Endothelial cell of umbilical vein (primary cell): ENCODE results near the gene ZNF728. TPM values are rescaled to one million over a fixed set of nuclear protein-coding genes. Genes with fewer than 3 reads are reported as not detected.

Experiments used
- polyA plus RNA-seq, 4 experiments: library from polyadenylated mRNA; depleted of rRNA in 3 of 4; stranded (reverse) in 3 of 4; unstranded in 1 of 4; fragments of >200 nt; gene quantifications; 2 replicates each; pipeline versions ENCODE4 v1.2.1 to v1.2.3, GENCODE V29; 2011 to 2012; ENCODE audit warnings: missing spikeins in 1 of 4
- small RNA-seq: library from RNA; depleted of rRNA; stranded (forward); fragments of <200 nt; gene quantifications from one replicate; pipeline ENCODE3, GENCODE V24; 2012; ENCODE audit warnings: low replicate concordance, low read depth; ENCODE audit not compliant: insufficient read depth, insufficient read length
- total RNA-seq: library from RNA; stranded (reverse); gene quantifications from 2 replicates; pipeline ENCODE4 v1.2.3, GENCODE V29; 2021

Gene ZNF728
- total and polyA plus RNA-seq, 2 donors (not counting 3 experiments of a cell fraction or from before 2014, with no cell fraction given), result not detected

Small RNA genes within 50 kb of the gene (small RNA-seq; reads per million reads assigned to genes)
- gene AC022145.2, result not detected

Other genes starting within 250 kb of the ZNF728 start
- gene ZNF99, start 219.0 kb downstream of the ZNF728 start, total RNA-seq, result not detected in 2 replicates
- gene ZNF99, start 219.0 kb downstream of the ZNF728 start, polyA plus RNA-seq, result not detected in 2 replicates
- gene ZNF723, start 170.9 kb downstream of the ZNF728 start, total RNA-seq, result not detected in 2 replicates
- gene ZNF723, start 170.9 kb downstream of the ZNF728 start, polyA plus RNA-seq, result not detected in 2 replicates
- 3.0 and 4.2 TPM in 2 replicates for gene ZNF730, start 113.8 kb upstream of the ZNF728 start, total RNA-seq
- gene ZNF730, start 113.8 kb upstream of the ZNF728 start, polyA plus RNA-seq, result 0.39 and 0.76 TPM in 2 replicates
- gene ZNF724, start 247.2 kb upstream of the ZNF728 start, total RNA-seq, result 5.0 and 6.0 TPM in 2 replicates
- gene ZNF724, start 247.2 kb upstream of the ZNF728 start, polyA plus RNA-seq, result 0.29 and 0.77 TPM in 2 replicates